HPDE6-E6E7 (cell line): ENCODE results near the gene GAGE10.
"Not testable (repeated sequence)": the region's sequence is repeated elsewhere in the genome, so short reads cannot be mapped to it uniquely, and the experiment has no call there.

Experiments
- DNase-seq: peaks from one replicate; pipeline ENCODE4 v3.0.0; 2011; ENCODE audit warnings: missing footprints; ENCODE audit errors: extremely low spot score

Gene GAGE10

GRCh38 chrX:49276671-49277534, 26.5 kb upstream of the GAGE10 start:
- no peak for DNase-seq

DNA sequence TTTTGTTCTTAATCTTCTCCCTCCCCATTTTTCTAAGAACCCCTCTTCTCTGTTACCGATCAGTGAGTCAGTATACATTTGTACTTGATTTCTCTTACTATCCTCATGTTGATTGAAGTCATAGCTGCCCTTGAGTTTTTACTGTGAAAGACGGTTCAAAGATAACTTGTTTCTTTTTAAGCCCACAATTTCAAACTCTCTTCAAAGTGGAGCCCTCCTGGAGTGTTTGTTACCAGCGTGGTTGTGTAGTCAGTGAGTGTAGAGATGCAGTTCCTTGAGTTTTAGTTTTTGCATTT, 26.0 kb upstream of the GAGE10 start:
- no peak for DNase-seq

DNA sequence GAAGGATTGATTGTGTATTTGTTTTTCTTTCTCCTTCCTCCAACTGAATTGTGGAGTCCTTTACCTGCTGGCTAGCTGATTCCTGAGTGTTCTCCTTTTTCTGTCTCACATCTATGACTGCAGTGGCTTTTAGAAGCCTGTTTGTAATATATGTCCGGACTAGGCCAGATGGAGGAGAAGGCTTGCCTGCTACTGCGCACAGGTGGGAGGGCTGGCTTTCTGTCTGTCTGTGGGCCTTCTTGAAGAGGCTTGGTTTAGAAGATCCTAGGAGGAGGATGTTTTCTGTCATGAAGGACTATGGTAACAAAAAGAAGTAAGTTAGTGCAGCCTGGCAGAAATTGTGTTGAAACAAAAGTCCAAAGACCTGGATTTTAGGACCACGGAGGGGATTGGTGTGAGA, 25.4 kb upstream of the GAGE10 start:
- DNase-seq, result no peak

GRCh38 chrX:49282647-49283011, 20.8 kb upstream of the GAGE10 start:
- no peak for DNase-seq

DNA sequence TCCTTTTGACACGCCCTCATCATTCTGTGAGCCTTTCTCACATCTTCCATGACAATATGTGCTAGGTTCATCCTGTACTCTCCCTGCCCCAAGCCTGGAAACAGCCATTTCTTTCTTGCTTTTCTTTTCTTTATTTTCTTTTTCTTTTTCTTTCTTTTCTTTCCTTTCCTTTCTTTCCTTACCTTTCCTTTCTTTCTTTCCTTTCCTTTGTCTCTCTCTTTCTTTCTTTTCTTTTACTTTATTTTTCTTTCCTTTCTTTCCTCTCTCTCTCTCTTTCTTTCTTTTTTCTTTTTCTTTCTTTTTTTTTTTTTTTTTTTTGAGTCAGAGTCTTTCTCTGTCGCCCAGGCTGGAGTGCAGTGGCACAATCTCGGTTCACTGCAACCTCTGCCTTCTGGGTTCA, 19.2 kb upstream of the GAGE10 start:
- no peak for DNase-seq

GRCh38 chrX:49286136-49286535, 17.3 kb upstream of the GAGE10 start:
- no peak for DNase-seq

- no peak for DNase-seq
Observed at GRCh38 chrX:49286581-49286980, 16.9 kb upstream of the GAGE10 start.

- no peak for DNase-seq
Observed at GRCh38 chrX:49287665-49288064, 15.8 kb upstream of the GAGE10 start.

DNA sequence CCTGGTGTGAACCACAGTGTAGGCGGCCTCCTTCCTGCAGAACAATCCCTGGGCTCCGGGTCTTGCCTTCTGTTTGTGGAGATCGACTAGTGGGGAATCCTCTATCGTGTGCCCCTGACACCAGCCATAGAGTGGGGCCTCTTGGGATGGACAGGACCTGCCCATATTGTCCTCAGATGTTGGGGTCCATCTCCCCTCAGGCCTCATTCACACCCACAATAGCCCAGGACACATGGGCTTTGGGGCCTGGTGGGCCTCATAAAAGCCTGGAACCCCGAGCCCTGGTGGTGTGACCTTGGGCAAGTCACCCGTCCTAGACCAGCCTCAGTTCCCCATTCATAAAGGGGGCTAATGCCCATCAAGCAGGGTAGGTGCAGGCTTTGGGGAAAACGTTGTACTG, 13.2 kb upstream of the GAGE10 start:
- no peak for DNase-seq

DNA sequence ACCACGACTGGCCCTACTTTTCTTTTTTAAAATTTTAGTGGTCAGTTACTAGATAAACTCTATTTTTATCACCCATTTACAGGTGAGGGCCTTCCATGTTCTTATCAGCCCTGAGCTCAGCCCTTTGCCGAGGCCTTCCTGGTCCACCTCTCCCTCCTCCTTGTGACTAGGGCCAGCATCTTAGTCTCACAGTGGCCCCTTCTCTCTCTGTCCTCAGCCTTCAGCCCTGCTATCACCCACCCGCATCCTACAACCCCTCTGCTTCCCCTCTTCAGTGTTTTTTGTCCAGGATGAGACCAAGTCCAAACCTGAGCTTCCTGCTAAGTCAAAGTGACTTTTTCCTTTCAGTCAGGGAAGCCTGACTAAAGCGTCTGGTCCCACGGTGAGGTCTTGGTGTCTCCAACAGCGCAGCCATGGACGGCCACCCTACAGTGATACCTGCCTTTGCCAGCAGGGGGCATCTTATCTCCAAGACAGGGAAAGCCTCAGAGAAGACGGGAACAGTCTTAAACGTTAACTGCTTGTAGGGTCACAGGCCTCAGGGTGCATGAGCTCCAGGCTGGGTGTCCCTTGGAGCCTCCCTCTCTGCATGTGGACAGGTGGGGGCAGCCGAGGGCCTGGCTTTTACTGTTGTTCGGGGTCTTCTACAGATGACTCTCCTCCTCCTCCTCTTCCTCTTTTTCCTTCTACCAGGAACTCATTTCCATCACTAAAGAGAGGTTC, 11.7 kb upstream of the GAGE10 start:
- no peak for DNase-seq

DNA sequence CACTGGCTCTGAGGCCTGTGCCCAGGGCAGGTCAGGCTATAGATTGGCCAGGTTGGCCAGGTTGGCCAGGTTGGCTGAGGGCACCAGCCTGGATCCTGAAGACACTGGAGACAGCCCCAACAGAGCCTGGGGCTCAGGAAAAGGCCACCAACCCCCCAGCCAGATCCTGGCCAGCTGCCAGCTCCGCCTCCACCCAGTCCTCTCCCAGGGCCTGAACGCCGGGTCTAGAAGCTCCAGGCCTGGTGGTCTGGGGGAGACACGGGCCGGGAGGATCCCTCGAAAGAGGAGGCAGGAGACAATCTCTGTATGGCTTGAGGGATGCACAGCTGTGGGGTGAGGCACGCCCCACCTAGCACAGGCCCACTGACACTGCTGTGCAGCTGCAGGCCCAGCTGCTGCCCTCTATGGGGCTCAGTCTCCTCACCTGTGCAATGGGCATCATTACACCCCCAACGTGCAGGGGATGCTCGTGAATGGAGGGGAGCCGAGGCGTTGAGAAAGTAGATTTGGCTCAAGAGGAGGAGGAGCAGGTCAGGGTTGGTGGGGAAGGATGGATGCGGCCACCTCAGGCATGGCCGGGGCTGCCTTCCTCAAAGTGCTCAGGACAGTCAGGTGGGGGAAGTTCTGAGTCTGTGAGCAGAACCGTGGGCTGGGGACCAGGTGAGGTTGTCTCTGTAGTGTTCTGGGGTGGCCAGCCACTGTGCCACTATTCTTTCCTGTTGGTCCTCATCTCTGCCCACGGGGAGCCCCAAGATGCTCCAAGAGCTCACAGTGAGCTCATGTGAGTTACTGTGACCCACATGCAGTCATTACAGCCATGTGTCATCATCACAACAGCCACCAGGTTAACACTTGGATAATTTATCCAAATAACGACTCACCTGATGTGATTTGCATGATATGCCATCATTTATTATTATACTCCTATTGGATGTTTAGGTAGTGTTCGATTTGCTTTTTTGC, 10.8 kb upstream of the GAGE10 start:
- DNase-seq, result no peak

DNA sequence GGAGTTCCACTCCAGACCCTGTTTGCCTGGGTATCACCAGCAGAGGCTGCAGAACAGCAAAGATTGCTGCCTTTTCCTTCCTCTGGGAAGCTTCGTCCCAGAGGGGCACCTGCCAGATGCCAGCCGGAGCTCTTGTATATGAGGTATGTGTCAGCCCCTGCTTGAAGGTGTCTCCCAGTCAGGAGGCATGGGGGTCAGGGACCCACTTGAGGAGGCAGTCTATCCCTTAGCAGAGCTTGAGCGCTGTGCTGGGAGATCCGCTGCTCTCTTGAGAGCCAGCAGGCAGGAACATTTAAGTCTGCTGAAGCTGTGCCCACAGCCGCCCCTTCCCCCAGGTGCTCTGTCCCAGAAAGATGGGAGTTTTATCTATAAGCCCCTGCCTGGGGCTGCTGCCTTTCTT, 4.2 kb upstream of the GAGE10 start:
- DNase-seq, result not testable (repeated sequence)

DNA sequence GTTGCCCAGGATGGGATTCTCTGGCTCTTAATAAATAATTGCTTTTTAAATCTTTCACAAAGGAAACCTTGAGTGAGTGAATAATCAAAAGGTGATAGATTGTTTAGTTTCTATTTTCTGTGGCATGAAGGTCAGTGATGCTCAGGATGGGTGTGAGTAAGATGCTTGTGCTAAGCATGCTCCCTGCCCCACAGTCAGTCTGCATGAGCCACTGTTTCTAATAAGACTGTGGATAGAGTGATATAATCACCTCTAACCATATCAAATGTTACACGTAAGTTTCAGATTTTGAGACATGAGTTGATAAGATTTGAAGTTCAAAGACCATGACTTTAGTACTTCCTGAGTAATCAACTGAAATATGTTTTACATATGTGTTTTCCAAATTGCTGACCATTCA, 2.7 kb upstream of the GAGE10 start:
- no peak for DNase-seq

GRCh38 chrX:49307775-49308174, 4.3 kb downstream of the GAGE10 start:
- DNase-seq, result not testable (repeated sequence)

DNA sequence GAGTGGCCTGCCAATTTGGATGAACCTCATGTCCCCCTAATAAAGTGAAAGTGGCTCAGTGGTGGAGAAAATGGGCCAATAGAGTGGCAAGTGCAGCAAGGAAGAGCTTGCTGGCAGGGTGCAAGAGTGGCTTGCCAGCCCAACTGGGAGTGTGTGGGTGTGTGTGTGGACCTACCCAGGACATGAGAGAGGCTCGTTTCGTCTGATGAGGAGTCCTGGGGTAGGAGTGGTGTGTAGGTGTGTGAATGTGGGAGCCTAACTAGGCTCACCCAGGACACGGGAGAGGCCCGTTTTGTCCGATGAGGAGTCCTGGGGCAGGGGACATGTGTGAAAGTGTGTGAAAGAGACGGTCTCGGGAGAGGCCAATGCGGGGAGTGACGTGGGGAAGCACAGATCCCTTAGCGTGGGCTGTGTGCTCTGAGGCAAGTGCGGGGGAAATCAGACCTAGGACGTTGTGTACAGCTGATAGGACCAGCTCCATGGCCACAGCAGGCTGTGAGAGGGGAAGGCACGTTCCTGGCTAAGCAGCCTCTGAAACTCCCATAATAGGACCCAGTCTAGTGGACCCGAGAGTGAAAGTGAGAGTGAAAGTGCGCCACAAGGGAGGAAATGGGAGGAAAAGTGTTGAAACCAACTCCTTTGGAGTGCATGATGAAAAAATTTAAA, 5.3 kb downstream of the GAGE10 start:
- DNase-seq, result no peak

GRCh38 chrX:49309401-49309981, 6.0 kb downstream of the GAGE10 start:
- no peak for DNase-seq

DNA sequence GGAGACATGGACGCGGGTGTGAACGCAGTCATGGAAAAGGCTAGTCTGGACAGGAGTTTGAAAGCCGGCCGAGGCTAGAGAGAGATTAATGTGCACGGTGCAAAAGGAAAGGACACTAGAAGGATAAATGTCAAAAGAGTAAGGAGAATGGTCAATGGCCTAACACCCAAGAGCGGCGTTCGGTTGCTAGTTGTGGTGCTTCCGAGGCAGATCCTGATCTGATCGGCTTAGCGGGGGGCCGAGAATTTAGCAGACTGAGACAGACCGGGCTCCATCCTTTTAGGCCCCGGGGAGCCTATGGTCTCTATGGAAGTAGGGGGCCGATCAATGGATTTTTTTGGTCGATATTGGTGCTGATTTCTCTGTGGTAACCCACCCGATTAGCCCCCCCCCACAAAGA, 6.9 kb downstream of the GAGE10 start:
- DNase-seq, result no peak

DNA sequence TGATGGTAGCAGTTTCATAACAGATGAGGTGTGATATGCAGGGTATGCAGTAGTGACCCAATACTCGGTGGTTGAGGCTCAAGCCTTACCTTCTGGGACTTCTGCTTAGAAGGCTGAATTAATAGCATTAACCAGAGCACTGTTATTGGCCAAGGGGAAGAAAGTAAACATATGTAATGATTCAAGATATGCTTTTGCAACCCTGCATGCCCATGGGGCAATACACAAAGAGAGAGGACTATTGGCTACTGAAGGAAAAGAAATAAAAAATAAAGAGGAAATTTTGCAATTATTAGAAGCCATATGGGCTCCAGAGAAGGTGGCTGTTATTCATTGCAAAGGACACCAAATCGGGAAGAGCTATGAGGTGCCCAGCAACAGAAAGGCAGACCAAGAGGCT, 8.7 kb downstream of the GAGE10 start:
- DNase-seq, result no peak

GRCh38 chrX:49316085-49316484, 12.6 kb downstream of the GAGE10 start:
- no peak for DNase-seq

- not testable (repeated sequence) for DNase-seq
Observed at GRCh38 chrX:49321737-49322136, 18.3 kb downstream of the GAGE10 start, which contains the start of gene GAGE12J. TSS of gene GAGE12J (plus strand) at chrX:49322037. CDS start at chrX:49323194, 1,157 bp downstream.

DNA sequence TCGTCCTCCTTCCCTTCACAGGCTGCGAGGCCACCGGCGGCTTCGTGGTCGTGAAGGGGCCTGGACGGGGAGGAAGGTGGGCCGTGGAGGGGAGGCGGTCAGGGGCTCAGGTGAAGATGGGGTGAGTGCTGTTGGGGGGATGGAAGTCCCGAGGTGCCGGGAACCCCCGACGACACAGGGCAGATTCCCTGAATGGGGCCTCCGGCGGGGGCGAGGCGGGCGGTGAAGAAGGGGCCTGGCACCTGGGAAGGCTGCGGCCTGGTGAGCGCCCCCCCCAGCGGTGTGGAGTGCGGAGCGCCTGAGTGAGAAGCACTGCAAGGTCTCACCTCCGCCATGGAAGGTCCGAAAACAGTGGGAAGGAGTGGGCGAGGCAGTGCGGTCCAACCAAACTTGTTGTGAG, 18.8 kb downstream of the GAGE10 start:
- DNase-seq, result not testable (repeated sequence)
